ENCODE data around the gene KCNJ14. TPM values are rescaled to one million over a fixed set of nuclear protein-coding genes. Genes with fewer than 3 reads are reported as not detected.

The KCNJ14 gene
- total RNA-seq, 4 donors from 2014 or later, result 0.19 to 1.9 (median 0.92) TPM

GRCh38 chr19:48415806-48416221 lies 39.6 kb upstream of the KCNJ14 start:
- intact Hi-C loops (cut with DNase I; ENCODE audit: low total_unique reads), result no loop called here
- ATAC-seq, result no peak
- H3K4me1 ChIP-seq, result peaks cover 0 to 7% of the 10 kb centered on the region in 2 donors
- H3K36me3 ChIP-seq, result no peaks in the 10 kb centered on the region
- peaks cover 32 to 45% (median 40%) of the 10 kb centered on the region in 3 donors for H3K27me3 ChIP-seq
- no peak overlapping the region for H3K27ac ChIP-seq
- H3K9me3 ChIP-seq, result no peaks in the 10 kb centered on the region
- no peak overlapping the region for H3K4me3 ChIP-seq
- in situ Hi-C loops (cut with MboI; ENCODE audit: low sequenced_read_pairs in 4 of 4), result no loop called here
- TF ChIP-seq, protein P1, sequence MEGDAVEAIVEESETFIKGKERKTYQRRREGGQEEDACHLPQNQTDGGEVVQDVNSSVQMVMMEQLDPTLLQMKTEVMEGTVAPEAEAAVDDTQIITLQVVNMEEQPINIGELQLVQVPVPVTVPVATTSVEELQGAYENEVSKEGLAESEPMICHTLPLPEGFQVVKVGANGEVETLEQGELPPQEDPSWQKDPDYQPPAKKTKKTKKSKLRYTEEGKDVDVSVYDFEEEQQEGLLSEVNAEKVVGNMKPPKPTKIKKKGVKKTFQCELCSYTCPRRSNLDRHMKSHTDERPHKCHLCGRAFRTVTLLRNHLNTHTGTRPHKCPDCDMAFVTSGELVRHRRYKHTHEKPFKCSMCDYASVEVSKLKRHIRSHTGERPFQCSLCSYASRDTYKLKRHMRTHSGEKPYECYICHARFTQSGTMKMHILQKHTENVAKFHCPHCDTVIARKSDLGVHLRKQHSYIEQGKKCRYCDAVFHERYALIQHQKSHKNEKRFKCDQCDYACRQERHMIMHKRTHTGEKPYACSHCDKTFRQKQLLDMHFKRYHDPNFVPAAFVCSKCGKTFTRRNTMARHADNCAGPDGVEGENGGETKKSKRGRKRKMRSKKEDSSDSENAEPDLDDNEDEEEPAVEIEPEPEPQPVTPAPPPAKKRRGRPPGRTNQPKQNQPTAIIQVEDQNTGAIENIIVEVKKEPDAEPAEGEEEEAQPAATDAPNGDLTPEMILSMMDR (IDR thresholded peaks at IDR 0.05 in 4 of 5, conservative IDR thresholded peaks at IDR 0.05 in 1 of 5), result no peak
- TF ChIP-seq POLR2A (IDR thresholded peaks at IDR 0.05), result no peak
- no peak for DNase-seq

DNA sequence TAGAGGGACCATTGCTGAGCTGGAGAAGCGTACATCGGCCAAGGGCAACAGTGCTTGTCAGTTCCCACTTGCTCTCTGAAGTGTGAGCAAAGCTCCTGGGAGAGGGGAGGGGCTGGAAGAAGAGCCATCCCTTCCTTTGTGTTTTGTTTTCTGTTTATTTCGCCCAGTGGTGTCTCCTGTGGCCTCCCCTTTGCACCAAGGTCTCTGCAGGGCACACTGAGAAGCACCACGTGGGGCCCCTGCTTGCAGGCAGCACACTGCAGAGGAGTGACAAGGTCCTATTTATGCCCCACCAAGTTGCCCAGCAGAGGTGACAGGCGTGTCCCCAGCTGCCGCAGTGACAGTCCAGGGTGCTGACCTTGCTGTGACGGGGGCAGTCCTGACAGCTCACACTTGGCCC lies 38.0 kb upstream of the KCNJ14 start:
- TF ChIP-seq POLR2A (IDR thresholded peaks at IDR 0.05), result no peak
- TF ChIP-seq, protein P1 (IDR thresholded peaks at IDR 0.05 in 4 of 5, conservative IDR thresholded peaks at IDR 0.05 in 1 of 5), result no peak
- DNase-seq (no peak), ATAC-seq (no peak)
- Histone ChIP-seq H3K4me3 (no peak overlapping the region), H3K27ac (no peak overlapping the region), H3K36me3 (no peaks in the 10 kb centered on the region), H3K27me3 (peaks cover 32 to 40% (median 36%) of the 10 kb centered on the region in 3 donors), H3K9me3 (no peaks in the 10 kb centered on the region), H3K4me1 (peaks cover 0 to 7% of the 10 kb centered on the region in 2 donors)
- in situ Hi-C loops (cut with MboI; ENCODE audit: low sequenced_read_pairs in 4 of 4), result no loop called here
- intact Hi-C loops (cut with DNase I; ENCODE audit: low total_unique reads), result no loop called here

DNA sequence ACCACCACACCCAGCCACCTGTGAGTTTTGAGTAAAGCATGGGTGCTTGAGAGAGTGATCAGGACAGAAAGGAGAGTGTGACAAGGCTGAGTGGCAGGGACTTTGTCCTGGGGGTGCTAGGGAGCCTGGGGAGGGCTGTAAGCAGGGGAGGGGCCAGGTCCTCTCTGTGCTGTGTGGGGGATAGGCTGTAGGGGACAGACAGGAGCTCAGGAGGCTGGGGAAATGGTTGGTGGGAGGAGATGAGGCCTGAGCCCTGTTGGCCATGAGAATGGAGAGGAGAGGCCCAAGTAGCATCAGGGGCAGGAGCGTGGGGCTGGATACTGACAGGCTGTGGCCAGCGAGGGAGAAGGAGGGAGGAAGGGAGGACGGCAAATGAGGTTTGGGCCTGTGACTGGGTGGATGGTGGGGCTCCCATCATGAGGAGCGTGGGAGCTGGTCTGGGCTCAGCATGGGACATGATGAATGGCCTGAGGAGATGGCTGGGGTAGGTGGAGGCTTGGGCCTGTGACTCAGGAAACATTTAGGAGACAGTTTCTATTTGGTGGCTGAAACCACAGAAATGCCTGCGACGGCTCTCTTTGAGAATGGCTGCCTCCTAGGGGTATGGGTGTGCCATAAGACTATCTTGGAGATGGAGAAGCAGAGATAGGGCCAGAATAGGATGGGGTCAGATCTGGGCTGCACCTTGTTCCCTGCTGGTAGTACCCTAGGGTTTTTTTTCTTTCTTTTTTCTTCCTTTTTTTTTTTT lies 36.9 kb upstream of the KCNJ14 start:
- H3K27me3 ChIP-seq, result peaks cover 32 to 37% (median 33%) of the 10 kb centered on the region in 3 donors
- no peak for ATAC-seq
- intact Hi-C loops (cut with DNase I; ENCODE audit: low total_unique reads) (no loop called here), in situ Hi-C loops (cut with MboI; ENCODE audit: low sequenced_read_pairs in 4 of 4) (no loop called here)
- no peaks in the 10 kb centered on the region for H3K36me3 ChIP-seq
- peaks cover 0 to 7% of the 10 kb centered on the region in 2 donors for H3K4me1 ChIP-seq
- no peaks in the 10 kb centered on the region for H3K9me3 ChIP-seq
- TF ChIP-seq POLR2A (IDR thresholded peaks at IDR 0.05), result no peak
- TF ChIP-seq, protein P1 (IDR thresholded peaks at IDR 0.05 in 4 of 5, conservative IDR thresholded peaks at IDR 0.05 in 1 of 5), result no peak
- no peak for DNase-seq
- no peak overlapping the region for H3K4me3 ChIP-seq
- H3K27ac ChIP-seq, result no peak overlapping the region

DNA sequence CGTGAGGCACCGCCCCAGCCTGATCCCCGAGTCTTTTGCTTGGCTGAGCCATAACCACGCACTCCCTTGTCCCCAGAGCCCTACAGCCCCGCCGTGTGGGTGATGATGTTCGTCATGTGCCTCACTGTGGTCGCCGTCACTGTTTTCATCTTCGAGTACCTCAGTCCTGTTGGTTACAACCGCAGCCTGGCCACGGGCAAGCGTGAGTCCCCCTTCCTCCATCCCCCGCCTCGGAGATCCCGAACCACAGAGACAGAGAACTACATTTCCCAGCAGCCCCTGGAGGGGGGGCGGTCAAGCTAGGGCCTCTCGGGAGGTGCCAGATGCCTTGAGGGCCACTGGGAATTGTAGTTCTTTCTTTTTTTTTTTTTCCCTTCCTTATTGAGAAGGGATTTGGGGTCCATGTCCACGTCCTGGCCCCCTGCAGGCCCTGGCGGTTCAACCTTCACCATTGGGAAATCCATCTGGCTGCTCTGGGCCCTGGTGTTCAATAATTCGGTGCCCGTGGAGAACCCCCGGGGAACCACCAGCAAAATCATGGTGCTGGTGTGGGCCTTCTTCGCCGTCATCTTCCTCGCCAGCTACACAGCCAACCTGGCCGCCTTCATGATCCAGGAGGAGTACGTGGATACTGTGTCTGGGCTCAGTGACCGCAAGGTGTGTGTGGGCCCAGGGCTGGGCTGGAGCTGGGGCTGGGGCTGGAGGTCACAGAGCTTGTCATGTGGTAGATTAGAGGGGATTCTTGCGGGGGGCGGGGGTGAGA lies 36.0 kb upstream of the KCNJ14 start:
- ATAC-seq (no peak), DNase-seq (peak; percentile 15 to 44)
- Histone ChIP-seq H3K4me1 (peaks cover 0 to 7% of the 10 kb centered on the region in 2 donors), H3K27me3 (peaks cover 24 to 29% (median 25%) of the 10 kb centered on the region in 3 donors), H3K4me3 (no peak overlapping the region), H3K27ac (no peak overlapping the region), H3K36me3 (no peaks in the 10 kb centered on the region), H3K9me3 (no peaks in the 10 kb centered on the region)
- in situ Hi-C loops (cut with MboI; ENCODE audit: low sequenced_read_pairs in 4 of 4), result no loop called here
- intact Hi-C loops (cut with DNase I; ENCODE audit: low total_unique reads), result no loop called here
- TF ChIP-seq, protein P1 (IDR thresholded peaks at IDR 0.05 in 4 of 5, conservative IDR thresholded peaks at IDR 0.05 in 1 of 5), result no peak
- no peak for TF ChIP-seq POLR2A (IDR thresholded peaks at IDR 0.05)
